Gastrocnemius medialis (tissue), 4 donors: ENCODE data around the gene PLCL2. TPM values are rescaled to one million over a fixed set of nuclear protein-coding genes. Genes with fewer than 3 reads are reported as not detected.

Experiments
- ATAC-seq, 2 donors: fragments of 150-250 bp; one replicate each; pipeline ENCODE4 v1.9.1; 2016
- DNase-seq, 2 donors: peaks; one replicate each; pipeline ENCODE4 v3.0.0-alpha.2; 2019
- H3K27ac ChIP-seq, 4 donors: fragments of 200-600 bp; sonication (generic); 1 replicate in 1 of 4; 2 replicates in 3 of 4; pipeline ENCODE4 v1.5.1; 2016 to 2018; ENCODE audit warnings: mild to moderate bottlenecking in 2 of 4, moderate library complexity in 1 of 4
- H3K27me3 ChIP-seq, 3 donors: fragments of 200-600 bp; sonication (generic) in 2 of 3; 1 replicate in 1 of 3; 2 replicates in 2 of 3; pipeline versions ENCODE4 v1.5.1 to v1.6.0; 2016 to 2019; ENCODE audit warnings: mild to moderate bottlenecking in 1 of 3, moderate library complexity in 1 of 3
- H3K36me3 ChIP-seq, 2 donors: fragments of 200-600 bp; sonication (generic) in 1 of 2; one replicate each; pipeline ENCODE4 v1.5.1; 2017 to 2018
- H3K4me1 ChIP-seq, 2 donors: fragments of 200-600 bp; sonication (generic) in 1 of 2; one replicate each; pipeline ENCODE4 v1.5.1; 2016 to 2017; ENCODE audit warnings: mild to moderate bottlenecking in 2 of 2
- H3K4me3 ChIP-seq, 4 donors: fragments of 200-600 bp; sonication (generic) in 3 of 4; 1 replicate in 1 of 4; 2 replicates in 3 of 4; pipeline ENCODE4 v1.5.1; 2016 to 2019; ENCODE audit warnings: mild to moderate bottlenecking in 2 of 4
- H3K9me3 ChIP-seq, 3 donors: fragments of 200-600 bp; sonication (generic) in 2 of 3; 1 replicate in 1 of 3; 2 replicates in 2 of 3; pipeline ENCODE4 v1.5.1; 2016 to 2019
- CTCF ChIP-seq, 5 experiments: fragments of 450-650 bp in 3 of 5; fragments of 200-600 bp in 2 of 5; sonication (generic) in 2 of 5; IDR thresholded peaks in 4 of 5; conservative IDR thresholded peaks in 1 of 5; 1 replicate in 4 of 5; 2 replicates in 1 of 5; pipeline ENCODE4 v1.5.1; 2016 to 2019; ENCODE audit warnings: antibody characterized with exemption in 5 of 5, mild to moderate bottlenecking in 3 of 5, moderate library complexity in 3 of 5
- POLR2A ChIP-seq, 2 donors: fragments of 450-650 bp; IDR thresholded peaks; one replicate each; pipeline ENCODE4 v1.6.1; 2017; ENCODE audit warnings: antibody characterized with exemption in 2 of 2, mild to moderate bottlenecking in 2 of 2, moderate library complexity in 2 of 2
- in situ Hi-C, 4 donors: fragments of 200-750 bp; cut with MboI; loops; one replicate each; pipeline versions ENCODE4 v1.15.0 to v1.8.0; 2017; ENCODE audit warnings: low sequenced_read_pairs in 4 of 4
- intact Hi-C: fragments of 100-400 bp; cut with DNase I; formaldehyde crosslinking; loops from one replicate; pipeline ENCODE4 v1.15.1; 2023; ENCODE audit warnings: low total_unique reads
- total RNA-seq, 4 donors: library from RNA; depleted of rRNA; stranded (reverse); fragments of >200 nt; gene quantifications; one replicate each; pipeline versions ENCODE4 v1.1.0 to v1.2.3, GENCODE V29; 2016

PLCL2 gene
- total RNA-seq, 4 donors from 2014 or later = 23.9 to 37.2 (median 32.7) TPM

- Histone ChIP-seq H3K27ac (peak overlapping the region in 2 of 4 donors; percentile 38 to 49), H3K9me3 (no peaks in the 10 kb centered on the region), H3K4me1 (peaks cover 0 to 18% of the 10 kb centered on the region in 2 donors), H3K36me3 (no peaks in the 10 kb centered on the region), H3K4me3 (no peak overlapping the region), H3K27me3 (no peaks in the 10 kb centered on the region)
- in situ Hi-C loops = no loop called here
- TF ChIP-seq POLR2A (IDR thresholded peaks at IDR 0.05) = no peak
- TF ChIP-seq CTCF (IDR thresholded peaks at IDR 0.05 in 4 of 5, conservative IDR thresholded peaks at IDR 0.05 in 1 of 5) = no peak
- intact Hi-C loops = no loop called here
- no peak for DNase-seq
- no peak for ATAC-seq
Measured at GRCh38 chr3:16868513-16868912, 16.2 kb upstream of the PLCL2 start.

GRCh38 chr3:16869261-16870005, 15.3 kb upstream of the PLCL2 start:
- no peak for TF ChIP-seq CTCF (IDR thresholded peaks at IDR 0.05 in 4 of 5, conservative IDR thresholded peaks at IDR 0.05 in 1 of 5)
- no peak for TF ChIP-seq POLR2A (IDR thresholded peaks at IDR 0.05)
- Histone ChIP-seq H3K36me3 (no peaks in the 10 kb centered on the region), H3K27me3 (no peaks in the 10 kb centered on the region), H3K4me1 (peaks cover 3 to 25% of the 10 kb centered on the region in 2 donors), H3K9me3 (no peaks in the 10 kb centered on the region), H3K27ac (peak overlapping the region in 2 of 4 donors; percentile 38 to 49), H3K4me3 (no peak overlapping the region)
- no peak for ATAC-seq
- intact Hi-C loops (no loop called here), in situ Hi-C loops (no loop called here)
- no peak for DNase-seq

GRCh38 chr3:16871915-16872842, 12.6 kb upstream of the PLCL2 start:
- in situ Hi-C loops = no loop called here

GRCh38 chr3:16873872-16874271, 10.9 kb upstream of the PLCL2 start:
- H3K9me3 ChIP-seq = no peaks in the 10 kb centered on the region
- in situ Hi-C loops = no loop called here
- no peaks in the 10 kb centered on the region for H3K27me3 ChIP-seq
- peaks cover 18 to 36% of the 10 kb centered on the region in 2 donors for H3K4me1 ChIP-seq
- intact Hi-C loops = no loop called here
- no peaks in the 10 kb centered on the region for H3K36me3 ChIP-seq
- H3K4me3 ChIP-seq = no peak overlapping the region
- TF ChIP-seq POLR2A (IDR thresholded peaks at IDR 0.05) (no peak), CTCF (IDR thresholded peaks at IDR 0.05 in 4 of 5, conservative IDR thresholded peaks at IDR 0.05 in 1 of 5) (no peak)
- peak overlapping the region in 2 of 4 donors; percentile 71 to 98 for H3K27ac ChIP-seq
- ATAC-seq (no peak), DNase-seq (no peak)

More at GRCh38 chr3:16871915-16872842, 12.6 kb upstream of the PLCL2 start:
- intact Hi-C loops = no loop called here
- H3K4me3 ChIP-seq = no peak overlapping the region
- peak overlapping the region in 2 of 4 donors; percentile 71 to 98 for H3K27ac ChIP-seq
- no peak for TF ChIP-seq POLR2A (IDR thresholded peaks at IDR 0.05)
- no peak for TF ChIP-seq CTCF (IDR thresholded peaks at IDR 0.05 in 4 of 5, conservative IDR thresholded peaks at IDR 0.05 in 1 of 5)
- H3K9me3 ChIP-seq = no peaks in the 10 kb centered on the region
- ATAC-seq = no peak
- H3K36me3 ChIP-seq = no peaks in the 10 kb centered on the region
- H3K4me1 ChIP-seq = peaks cover 18 to 40% of the 10 kb centered on the region in 2 donors
- no peaks in the 10 kb centered on the region for H3K27me3 ChIP-seq
- no peak for DNase-seq
